HepG2 (cell line): Measurements from ENCODE around the gene E2F3. TPM values are rescaled to one million over a fixed set of nuclear protein-coding genes. Genes with fewer than 3 reads are reported as not detected.
A peak's percentile ranks its signal among the peaks of the same experiment; 100 is the strongest.

Experiments
- ATM ChIP-seq: fragments of 450-650 bp; IDR thresholded peaks from 2 replicates; pipeline ENCODE4 v1.7.1; 2017; ENCODE audit warnings: mild to moderate bottlenecking, borderline replicate concordance
- CHD2 ChIP-seq: IDR thresholded peaks from 2 replicates; pipeline ENCODE4 v1.6.1; 2011; ENCODE audit warnings: low read depth, low read length, improper control_type of control experiment
- ETV5 ChIP-seq: IDR thresholded peaks from 2 replicates; pipeline ENCODE4 v1.6.1; 2018; ENCODE audit warnings: missing biosample characterization, missing genetic modification reagents, inconsistent platforms, borderline replicate concordance
- IRF1 ChIP-seq: sonication (generic); formaldehyde crosslinking; IDR thresholded peaks from 2 replicates; pipeline ENCODE4 v1.4.0; 2020; ENCODE audit warnings: low read depth, mild to moderate bottlenecking, missing genetic modification reagents
- KDM1A ChIP-seq: IDR thresholded peaks from 2 replicates; pipeline ENCODE4 v1.6.1; 2016; ENCODE audit warnings: missing compliant biosample characterization
- MLX ChIP-seq: IDR thresholded peaks from 2 replicates; pipeline ENCODE4 v1.6.1; 2016
- RXRA ChIP-seq: sonication (generic); formaldehyde crosslinking; IDR thresholded peaks from 2 replicates; pipeline ENCODE4 v1.5.1; 2020; ENCODE audit warnings: missing genetic modification reagents
- SOX13 ChIP-seq, 3 experiments: fragments of 450-650 bp in 1 of 3; sonication (generic) in 1 of 3; formaldehyde crosslinking in 1 of 3; IDR thresholded peaks in 2 of 3; conservative IDR thresholded peaks in 1 of 3; 2 replicates each; pipeline versions ENCODE4 v1.5.0 to v1.6.1; 2016 to 2020; ENCODE audit warnings: antibody characterized with exemption in 1 of 3, mild to moderate bottlenecking in 1 of 3, missing compliant biosample characterization in 1 of 3, missing genetic modification reagents in 1 of 3, moderate library complexity in 1 of 3
- SYNCRIP ChIP-seq: fragments of 200-400 bp; formaldehyde crosslinking; IDR thresholded peaks from 2 replicates; pipeline ENCODE4 v1.6.1; 2018; ENCODE audit warnings: mild to moderate bottlenecking, low read depth, low read length; ENCODE audit not compliant: insufficient read depth
- THAP11 ChIP-seq: IDR thresholded peaks from 2 replicates; pipeline ENCODE4 v1.6.1; 2016; ENCODE audit warnings: missing biosample characterization, missing genetic modification reagents
- TOE1 ChIP-seq: sonication (generic); formaldehyde crosslinking; IDR thresholded peaks from 2 replicates; pipeline ENCODE4 v1.4.0; 2020; ENCODE audit warnings: mild to moderate bottlenecking, missing genetic modification reagents
- ZHX2 ChIP-seq, 2 experiments: sonication (generic) in 1 of 2; formaldehyde crosslinking in 1 of 2; IDR thresholded peaks; 2 replicates each; pipeline versions ENCODE4 v1.6.1 to v1.9.0; 2014 to 2022; ENCODE audit warnings: antibody characterized with exemption in 1 of 2, borderline replicate concordance in 1 of 2, inconsistent platforms in 1 of 2, low read depth in 1 of 2, missing genetic modification reagents in 1 of 2
- ZNF704 ChIP-seq: sonication (generic); formaldehyde crosslinking; IDR thresholded peaks from 2 replicates; pipeline ENCODE4 v1.8.1; 2023; ENCODE audit warnings: mild to moderate bottlenecking, inconsistent platforms, moderate library complexity, missing genetic modification reagents, borderline replicate concordance
- ZNF713 ChIP-seq: sonication (generic); formaldehyde crosslinking; IDR thresholded peaks from 2 replicates; pipeline ENCODE4 v1.4.0; 2020; ENCODE audit warnings: mild to moderate bottlenecking, missing genetic modification reagents
- ZNF770 ChIP-seq: sonication (generic); formaldehyde crosslinking; IDR thresholded peaks from 2 replicates; pipeline ENCODE4 v1.5.0; 2020; ENCODE audit warnings: mild to moderate bottlenecking, missing genetic modification reagents
- ZSCAN31 ChIP-seq: sonication (generic); formaldehyde crosslinking; IDR thresholded peaks from 2 replicates; pipeline ENCODE4 v1.5.0; 2020; ENCODE audit warnings: low read depth, mild to moderate bottlenecking, missing genetic modification reagents
- polyA plus RNA-seq, 8 experiments: library from polyadenylated mRNA; depleted of rRNA in 3 of 8; stranded (reverse) in 7 of 8; unstranded in 1 of 8; fragments of >200 nt; fragmentation: Illumina TruSeq in 4 of 8; extraction: Trizol in 4 of 8; gene quantifications; 2 replicates each; pipeline versions ENCODE4 v1.2.1 to v1.2.3, GENCODE V29; 2011 to 2016; ENCODE audit warnings: low read depth in 4 of 8, missing spikeins in 1 of 8, mixed read lengths in 1 of 8; ENCODE audit not compliant: insufficient read depth in 1 of 8
- total RNA-seq, 5 experiments: library from RNA; depleted of rRNA; stranded (reverse); fragments of >200 nt; fragmentation: Illumina TruSeq; extraction: Trizol; gene quantifications; 2 replicates each; pipeline ENCODE4 v1.2.3, GENCODE V29; 2016; ENCODE audit warnings: low read depth in 1 of 5

Gene E2F3
- total and polyA plus RNA-seq, 2 of the 13 experiments (the other 11 are each of a cell fraction or from before 2014, with no cell fraction given): 8.5 to 12.7 TPM

GRCh38 chr6:20401205-20402091, at the start of gene E2F3 (continued):
- TF ChIP-seq ZSCAN31 (CRISPR knock-in tag): peak; percentile 88
- TF ChIP-seq RXRA (CRISPR knock-in tag): peak; percentile 32
- TF ChIP-seq MLX: peak; percentile 43; the same call in 1 of the 2 replicates
- TF ChIP-seq ETV5 (CRISPR knock-in tag): peak; percentile 69
- TF ChIP-seq KDM1A (CRISPR knock-in tag): no peak
- TF ChIP-seq SYNCRIP: no peak
- peak; percentile 32; the same call in 1 of the 2 replicates for TF ChIP-seq ZNF770
- TF ChIP-seq IRF1: no peak; the same call in 1 of the 2 replicates
- 0 out of 2 replicates have a peak, but pooled peaks have one; percentile 5 for TF ChIP-seq THAP11
- no peak for TF ChIP-seq ATM
- TF ChIP-seq SOX13 (IDR thresholded peaks at IDR 0.05): peak; percentile 38; the same call in 1 of the 2 replicates
- peak in 1 of 2 experiments; percentile 35; a peak in 1 of 4 replicates for TF ChIP-seq SOX13 (CRISPR knock-in tag; conservative IDR thresholded peaks at IDR 0.05 in 1 of 2, IDR thresholded peaks at IDR 0.05 in 1 of 2)
- TF ChIP-seq ZNF704 (CRISPR knock-in tag): peak; percentile 87; the same call in 1 of the 2 replicates
- peak; percentile 89 for TF ChIP-seq TOE1 (CRISPR knock-in tag)
- TF ChIP-seq CHD2: peak; percentile 40; the same call in 1 of the 2 replicates
- TF ChIP-seq ZHX2 (IDR thresholded peaks at IDR 0.05; ENCODE audit: low read depth): no peak; the same call in 1 of the 2 replicates
- peak; percentile 96; the same call in 1 of the 2 replicates for TF ChIP-seq ZHX2 (CRISPR knock-in tag; IDR thresholded peaks at IDR 0.05; ENCODE audit: borderline replicate concordance)
- no peak for TF ChIP-seq ZNF713 (CRISPR knock-in tag)
